BJ (cell line): Measurements from ENCODE around the gene ZNF805. TPM values are rescaled to one million over a fixed set of nuclear protein-coding genes. Genes with fewer than 3 reads are reported as not detected.

Experiments used
- CTCF ChIA-PET: fragments of 350-600 bp; formaldehyde crosslinking; extraction: SDS; loops from one replicate; lab custom pipeline; 2021; ENCODE audit warnings: antibody characterized with exemption, inconsistent platforms; lab: Yijun Ruan, JAX
- POLR2A ChIA-PET: fragments of 300-600 bp; sonication (Branson Sonifier 250); formaldehyde crosslinking; extraction: SDS; loops from one replicate; lab custom pipeline; 2021; ENCODE audit warnings: antibody characterized with exemption; lab: Charles Lee
- DNase-seq: peaks from one replicate; pipeline ENCODE4 v3.0.0-alpha.2; 2011; ENCODE audit warnings: low read depth
- H3K27me3 ChIP-seq: 2 replicates; pipeline ENCODE4 v1.6.0; 2011; ENCODE audit warnings: low read length; ENCODE audit not compliant: control insufficient read depth, insufficient read depth
- H3K36me3 ChIP-seq: 2 replicates; pipeline ENCODE4 v1.5.1; 2011; ENCODE audit warnings: low read length; ENCODE audit not compliant: control insufficient read depth, insufficient read depth
- H3K4me3 ChIP-seq: 2 replicates; pipeline ENCODE4 v1.5.1; 2011; ENCODE audit warnings: low read depth, mild to moderate bottlenecking, control low read depth, low read length
- CTCF ChIP-seq: IDR thresholded peaks from 2 replicates; pipeline ENCODE4 v1.5.1; 2011; ENCODE audit warnings: low read depth, mild to moderate bottlenecking, control low read depth, inconsistent platforms, low read length, moderate library complexity; ENCODE audit not compliant: insufficient read depth
- polyA plus RNA-seq: library from polyadenylated mRNA; depleted of rRNA; stranded (reverse); fragments of >200 nt; gene quantifications from 2 replicates; pipeline ENCODE4 v1.2.3, GENCODE V29; 2011

ZNF805 gene
- polyA plus RNA-seq, 1 experiment: 5.1 TPM

GRCh38 chr19:57233207-57233606 lies 7.2 kb upstream of the ZNF805 start:
- no peak for DNase-seq
- no peaks in the 10 kb centered on the region for H3K36me3 ChIP-seq
- TF ChIP-seq CTCF: no peak
- no peaks in the 10 kb centered on the region for H3K27me3 ChIP-seq
- H3K4me3 ChIP-seq: no peak overlapping the region
- POLR2A ChIA-PET: no interaction called here
- CTCF ChIA-PET: interaction anchor here (1.3 kb wide), 1 partner anchor 10 kb away, joined by 3 read pairs; no protein-coding TSS in a partner anchor

GRCh38 chr19:57239982-57240310 lies 486 bp upstream of the ZNF805 start:
- no peak for DNase-seq
- peak overlapping the region; percentile 99 for H3K4me3 ChIP-seq
- no peaks in the 10 kb centered on the region for H3K27me3 ChIP-seq
- ChIA-PET POLR2A (no interaction called here), CTCF (no interaction called here)
- peaks cover 5% of the 10 kb centered on the region for H3K36me3 ChIP-seq
- TF ChIP-seq CTCF: no peak

- POLR2A ChIA-PET: no interaction called here
- DNase-seq: no peak
- no peak for TF ChIP-seq CTCF
- CTCF ChIA-PET: no interaction called here
- Histone ChIP-seq H3K27me3 (no peaks in the 10 kb centered on the region), H3K4me3 (peak overlapping the region; percentile 99), H3K36me3 (peaks cover 8% of the 10 kb centered on the region)
These were observed 744 bp downstream of the ZNF805 start for GRCh38 chr19:57241176-57241575.

- POLR2A ChIA-PET: no interaction called here
- no peak overlapping the region for H3K4me3 ChIP-seq
- CTCF ChIA-PET: interaction anchor here (0.5 kb wide), 1 partner anchor 13 kb away, joined by 4 read pairs; no protein-coding TSS in a partner anchor
These were observed 2.4 kb downstream of the ZNF805 start for GRCh38 chr19:57242821-57243220.

GRCh38 chr19:57244513-57244912 lies 4.1 kb downstream of the ZNF805 start:
- Histone ChIP-seq H3K27me3 (no peaks in the 10 kb centered on the region), H3K4me3 (no peak overlapping the region), H3K36me3 (peaks cover 18% of the 10 kb centered on the region)
- no peak for TF ChIP-seq CTCF
- no peak for DNase-seq
- POLR2A ChIA-PET: no interaction called here
- CTCF ChIA-PET: no interaction called here

More at GRCh38 chr19:57242821-57243220, 2.4 kb downstream of the ZNF805 start:
- DNase-seq: no peak
- no peak for TF ChIP-seq CTCF
- Histone ChIP-seq H3K36me3 (peaks cover 12% of the 10 kb centered on the region), H3K27me3 (no peaks in the 10 kb centered on the region)
